CD4-positive, alpha-beta T cell treated with Interleukin-15 for 4 hours (primary cell): ENCODE data around the gene MBD2.
"Not testable (repeated sequence)": the region's sequence is repeated elsewhere in the genome, so short reads cannot be mapped to it uniquely, and the experiment has no call there.

ENCODE experiments used
- DNase-seq: peaks from one replicate; pipeline ENCODE4 v3.0.0-alpha.2; 2020; ENCODE audit warnings: low spot score

MBD2 gene

GRCh38 chr18:54149078-54149697 lies 75.3 kb downstream of the MBD2 start:
- peak; percentile 53 for DNase-seq

- no peak for DNase-seq
Measured at GRCh38 chr18:54148678-54149077, 75.8 kb downstream of the MBD2 start.

GRCh38 chr18:54148151-54148550 lies 76.3 kb downstream of the MBD2 start:
- no peak for DNase-seq

GRCh38 chr18:54147439-54147838 lies 77.0 kb downstream of the MBD2 start:
- DNase-seq = no peak

GRCh38 chr18:54141041-54141608 lies 83.3 kb downstream of the MBD2 start:
- DNase-seq = no peak

- DNase-seq = no peak
Measured at GRCh38 chr18:54140641-54141040, 83.8 kb downstream of the MBD2 start.

GRCh38 chr18:54135216-54135615 lies 89.3 kb downstream of the MBD2 start:
- no peak for DNase-seq

- DNase-seq = no peak
Measured at GRCh38 chr18:54134053-54134452, 90.4 kb downstream of the MBD2 start.

GRCh38 chr18:54130631-54131030 lies 93.8 kb downstream of the MBD2 start:
- no peak for DNase-seq

- DNase-seq = no peak
Measured at GRCh38 chr18:54130177-54130576, 94.3 kb downstream of the MBD2 start.

- DNase-seq = no peak
Measured at GRCh38 chr18:54129448-54130067, 94.9 kb downstream of the MBD2 start.

GRCh38 chr18:54127759-54128378 lies 96.6 kb downstream of the MBD2 start:
- no peak for DNase-seq

- no peak for DNase-seq
Measured at GRCh38 chr18:54125429-54125828, 99.0 kb downstream of the MBD2 start.

GRCh38 chr18:54123720-54124440 lies 100.6 kb downstream of the MBD2 start:
- not testable (repeated sequence) for DNase-seq

GRCh38 chr18:54119524-54120019 lies 104.9 kb downstream of the MBD2 start:
- peak; percentile 28 for DNase-seq

GRCh38 chr18:54117853-54118773 lies 106.4 kb downstream of the MBD2 start:
- no peak for DNase-seq

GRCh38 chr18:54116541-54117257 lies 107.8 kb downstream of the MBD2 start:
- no peak for DNase-seq

- no peak for DNase-seq
Measured at GRCh38 chr18:54112356-54112755, 112.1 kb downstream of the MBD2 start.

- no peak for DNase-seq
Measured at GRCh38 chr18:54109131-54109683, 115.3 kb downstream of the MBD2 start.

GRCh38 chr18:54102123-54102522 lies 122.3 kb downstream of the MBD2 start:
- DNase-seq = no peak
